Fibroblast of the conjunctiva (primary cell): Measurements from ENCODE around the gene SIK2.
"Not testable (repeated sequence)": the region's sequence is repeated elsewhere in the genome, so short reads cannot be mapped to it uniquely, and the experiment has no call there.

Experiments used
- DNase-seq: peaks from one replicate; pipeline ENCODE4 v3.0.0-alpha.2; 2010; ENCODE audit warnings: low read depth

Gene SIK2

DNA sequence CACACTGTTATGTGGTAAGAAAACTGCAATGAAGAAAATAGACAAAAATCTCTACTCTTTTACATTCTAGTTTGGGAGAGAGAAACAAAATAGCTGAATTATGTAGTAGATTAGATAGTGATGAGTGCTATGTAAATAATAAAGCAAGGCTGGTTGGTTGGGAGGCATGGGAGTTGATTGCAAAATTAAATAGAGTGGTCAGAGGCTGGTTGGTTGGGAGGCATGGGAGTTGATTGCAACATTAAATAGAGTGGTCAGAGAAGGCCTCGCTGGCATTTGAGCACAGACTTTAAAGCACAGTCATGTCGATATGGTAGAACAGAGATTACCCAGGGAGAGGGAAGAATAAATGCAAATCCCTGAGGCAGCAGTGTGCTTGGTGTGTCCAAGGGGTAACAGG, 22.4 kb downstream of the SIK2 start:
- DNase-seq: no peak

GRCh38 chr11:111627591-111627990, 25.3 kb downstream of the SIK2 start:
- peak; percentile 55 for DNase-seq

DNA sequence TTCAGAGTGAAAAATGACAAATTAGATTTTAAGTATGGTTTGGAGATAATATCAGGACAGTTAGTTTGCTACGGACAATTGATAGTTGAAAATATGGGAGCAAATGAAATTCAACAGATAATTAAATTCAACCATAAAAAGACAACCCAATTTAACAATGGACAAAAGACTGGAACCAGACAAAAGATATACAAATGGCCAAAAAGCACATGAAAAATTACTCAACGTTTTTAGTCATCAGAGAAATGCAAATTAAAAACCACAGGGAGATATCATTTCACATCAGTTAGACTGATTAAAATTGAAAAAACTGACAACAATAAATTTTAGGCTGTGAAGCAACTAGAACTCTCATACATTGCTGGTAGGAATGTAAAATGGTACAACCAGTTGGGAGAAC, 27.2 kb downstream of the SIK2 start:
- no peak for DNase-seq

DNA sequence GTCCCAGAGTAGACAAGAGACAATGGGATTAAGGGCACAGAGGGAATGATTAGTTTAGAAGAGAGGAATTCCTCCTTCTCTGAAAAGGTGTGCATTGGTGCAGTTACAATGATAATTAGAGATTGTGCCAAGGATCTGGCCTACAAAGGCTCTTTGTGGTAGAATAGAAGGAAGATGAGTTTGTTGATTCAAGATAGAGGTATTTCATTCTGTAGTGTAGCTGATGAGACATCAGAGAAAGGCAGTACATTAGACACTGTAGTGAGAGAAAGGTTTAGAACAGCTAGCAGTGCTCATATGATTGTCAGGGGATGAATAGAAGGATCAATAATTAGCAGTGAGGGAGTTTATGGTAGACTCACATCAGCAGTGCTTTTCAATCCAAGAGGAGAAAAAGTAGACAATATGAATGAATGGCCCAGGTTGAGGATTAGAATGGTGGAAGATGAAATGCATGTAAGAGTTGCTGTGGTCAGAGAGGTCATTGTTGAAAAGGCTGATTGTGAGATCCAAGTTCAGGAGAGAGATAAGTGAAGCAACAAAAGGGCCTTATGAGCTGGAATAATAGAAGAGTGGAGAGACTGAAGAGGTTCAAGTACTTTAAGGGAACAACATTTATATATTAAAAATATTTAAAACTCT, 28.9 kb downstream of the SIK2 start:
- no peak for DNase-seq

GRCh38 chr11:111631666-111632039, 29.4 kb downstream of the SIK2 start:
- DNase-seq: peak; percentile 48

DNA sequence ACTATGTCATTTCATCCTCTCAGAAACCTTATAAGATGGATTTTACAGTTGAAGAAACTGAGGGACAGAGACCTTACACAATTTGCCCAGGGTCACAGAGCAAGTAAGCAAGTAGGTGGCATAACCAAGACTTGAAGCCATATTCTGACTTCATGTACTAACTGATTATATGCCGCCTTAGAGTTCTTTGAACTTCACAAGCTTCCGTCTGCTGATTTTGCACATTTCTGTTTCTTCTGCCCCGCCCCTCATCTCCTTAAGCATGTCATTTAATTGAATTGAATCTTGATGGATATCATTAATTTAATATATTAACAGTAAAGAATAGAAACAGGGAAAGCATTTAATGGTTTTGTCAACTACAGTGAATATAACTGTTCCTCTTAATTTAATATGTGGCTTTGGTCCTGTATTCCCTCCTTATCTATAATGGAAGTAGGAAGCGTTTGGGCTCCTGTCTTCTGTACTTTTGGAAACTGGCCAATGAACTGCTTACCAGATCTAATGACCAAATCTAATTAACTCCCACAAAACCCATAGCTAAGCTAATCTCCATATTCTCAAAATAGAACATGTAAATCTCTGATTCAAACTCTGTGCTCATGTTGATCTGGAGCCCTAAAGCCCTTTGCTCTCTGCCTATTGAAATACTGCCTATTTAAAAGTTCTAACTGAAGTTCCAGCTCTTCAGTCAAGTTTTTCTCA, 30.4 kb downstream of the SIK2 start:
- no peak for DNase-seq

DNA sequence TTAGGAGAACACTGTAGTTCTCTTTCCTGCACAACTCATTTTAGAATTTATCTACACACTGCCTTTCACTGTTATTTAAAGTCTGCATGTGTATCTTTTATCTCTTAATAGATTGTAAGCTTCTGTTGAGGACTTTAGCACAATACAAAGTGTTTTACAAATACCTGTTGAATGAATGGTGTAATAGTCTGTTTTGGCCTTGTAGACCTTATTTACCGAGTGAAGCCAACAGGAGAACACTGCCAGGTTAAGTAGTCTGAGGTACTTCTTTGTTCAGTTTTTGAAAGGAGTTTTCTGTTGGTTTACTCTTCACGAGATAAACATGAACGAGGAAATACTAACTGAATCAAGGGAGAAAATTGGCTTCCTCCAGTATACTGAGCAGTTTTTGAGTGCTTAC, 31.0 kb downstream of the SIK2 start:
- DNase-seq: no peak

GRCh38 chr11:111633756-111634362, 31.6 kb downstream of the SIK2 start:
- no peak for DNase-seq

GRCh38 chr11:111634981-111635705, 32.9 kb downstream of the SIK2 start:
- DNase-seq: peak; percentile 18

GRCh38 chr11:111635706-111636045, 33.4 kb downstream of the SIK2 start:
- DNase-seq: peak; percentile 76

DNA sequence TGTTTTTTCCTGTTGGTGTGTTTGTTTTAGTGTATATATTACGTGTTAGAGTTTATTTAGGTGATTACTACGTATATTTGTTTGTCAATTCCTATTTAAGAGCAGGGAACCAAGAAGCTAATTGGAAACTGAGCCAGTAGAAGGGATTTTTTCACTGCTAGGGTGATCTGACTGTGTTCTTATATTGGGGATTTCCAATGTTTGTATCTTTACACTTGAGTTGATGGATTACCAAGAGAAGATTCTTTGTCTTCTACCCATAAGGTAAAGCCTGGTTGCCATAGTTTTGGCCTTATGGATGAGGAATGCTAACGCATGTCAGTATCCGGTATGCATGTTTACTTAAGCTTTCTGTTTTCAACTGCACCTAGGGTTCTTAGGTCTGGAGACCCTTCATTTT, 35.6 kb downstream of the SIK2 start:
- DNase-seq: no peak

- DNase-seq: no peak
Measured at GRCh38 chr11:111639226-111639925, 37.1 kb downstream of the SIK2 start.

GRCh38 chr11:111641339-111642015, 39.2 kb downstream of the SIK2 start:
- no peak for DNase-seq

DNA sequence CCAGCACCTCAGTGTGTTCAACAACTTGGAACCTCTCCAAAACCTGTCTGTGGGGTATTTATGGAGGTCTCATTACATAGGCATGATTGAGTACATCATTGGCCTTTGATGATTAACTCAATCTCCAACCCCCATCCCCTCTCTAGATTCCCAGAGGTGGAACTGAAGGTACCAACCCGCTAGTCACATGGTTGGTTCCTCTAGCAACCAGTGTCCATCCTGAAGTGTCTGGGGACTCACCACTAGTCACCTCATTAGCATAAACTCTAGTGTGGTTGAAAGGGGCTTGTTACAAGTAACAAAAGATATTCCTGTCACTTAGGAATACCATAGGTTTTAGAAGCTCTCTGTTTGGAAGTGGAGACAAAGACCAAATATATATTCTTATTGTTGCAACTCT, 40.3 kb downstream of the SIK2 start:
- no peak for DNase-seq

DNA sequence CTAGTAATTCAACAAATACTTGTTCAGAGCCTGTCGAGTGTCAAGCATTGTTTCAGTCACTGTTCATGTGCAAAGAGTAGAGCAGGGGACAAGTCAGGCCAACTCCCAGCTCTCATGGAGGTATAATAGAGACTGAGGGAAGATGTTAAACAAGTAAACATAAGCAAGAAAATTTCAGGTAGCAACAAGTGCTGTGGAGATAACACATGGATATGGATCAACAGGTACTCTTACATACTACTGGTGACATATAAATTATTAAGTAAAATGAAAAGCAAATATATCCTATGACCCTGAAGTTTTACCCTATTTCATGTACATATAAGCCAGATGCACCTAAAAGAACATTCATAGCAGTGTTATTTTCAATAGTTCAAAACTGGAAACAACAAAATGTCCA, 42.7 kb downstream of the SIK2 start:
- no peak for DNase-seq

GRCh38 chr11:111645657-111646316, 43.5 kb downstream of the SIK2 start:
- no peak for DNase-seq

- DNase-seq: not testable (repeated sequence)
Measured at GRCh38 chr11:111651336-111651735, 49.1 kb downstream of the SIK2 start.

GRCh38 chr11:111652184-111652583, 49.9 kb downstream of the SIK2 start:
- no peak for DNase-seq

- DNase-seq: no peak
Measured at GRCh38 chr11:111654601-111655000, 52.4 kb downstream of the SIK2 start.

GRCh38 chr11:111655924-111656323, 53.7 kb downstream of the SIK2 start:
- DNase-seq: no peak

DNA sequence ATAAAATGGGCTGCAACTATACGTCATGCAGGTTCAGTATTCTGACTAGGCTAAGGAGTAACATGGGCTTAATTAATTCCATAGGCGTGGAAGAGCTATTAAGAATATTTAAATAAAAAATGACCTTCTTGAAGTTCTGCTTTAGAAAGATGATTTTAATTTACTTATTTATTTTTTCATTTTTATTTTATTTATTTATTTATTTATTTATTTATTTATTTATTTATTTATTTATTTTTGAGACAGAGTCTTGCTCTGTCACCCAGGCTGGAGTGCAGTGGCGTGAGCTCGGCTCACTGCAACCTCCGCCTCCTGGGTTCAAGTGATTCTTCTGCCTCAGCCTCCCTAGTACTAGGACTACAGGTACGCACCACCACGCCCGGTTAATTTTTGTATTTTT, 55.7 kb downstream of the SIK2 start:
- not testable (repeated sequence) for DNase-seq
